Neural cell (in vitro differentiated cells): ENCODE measurements around the gene NRP1.

Source experiments
- TAF1 ChIP-seq: IDR thresholded peaks from 2 replicates; pipeline ENCODE4 v1.6.1; 2012; ENCODE audit warnings: low read depth
- TF ChIP-seq, protein P1 (sequence below): fragments of 450-650 bp; IDR thresholded peaks from 2 replicates; pipeline ENCODE4 v1.5.1; 2014; ENCODE audit warnings: antibody characterized with exemption, mild to moderate bottlenecking, moderate library complexity; ENCODE audit not compliant: poor library complexity, severe bottlenecking

DNA sequence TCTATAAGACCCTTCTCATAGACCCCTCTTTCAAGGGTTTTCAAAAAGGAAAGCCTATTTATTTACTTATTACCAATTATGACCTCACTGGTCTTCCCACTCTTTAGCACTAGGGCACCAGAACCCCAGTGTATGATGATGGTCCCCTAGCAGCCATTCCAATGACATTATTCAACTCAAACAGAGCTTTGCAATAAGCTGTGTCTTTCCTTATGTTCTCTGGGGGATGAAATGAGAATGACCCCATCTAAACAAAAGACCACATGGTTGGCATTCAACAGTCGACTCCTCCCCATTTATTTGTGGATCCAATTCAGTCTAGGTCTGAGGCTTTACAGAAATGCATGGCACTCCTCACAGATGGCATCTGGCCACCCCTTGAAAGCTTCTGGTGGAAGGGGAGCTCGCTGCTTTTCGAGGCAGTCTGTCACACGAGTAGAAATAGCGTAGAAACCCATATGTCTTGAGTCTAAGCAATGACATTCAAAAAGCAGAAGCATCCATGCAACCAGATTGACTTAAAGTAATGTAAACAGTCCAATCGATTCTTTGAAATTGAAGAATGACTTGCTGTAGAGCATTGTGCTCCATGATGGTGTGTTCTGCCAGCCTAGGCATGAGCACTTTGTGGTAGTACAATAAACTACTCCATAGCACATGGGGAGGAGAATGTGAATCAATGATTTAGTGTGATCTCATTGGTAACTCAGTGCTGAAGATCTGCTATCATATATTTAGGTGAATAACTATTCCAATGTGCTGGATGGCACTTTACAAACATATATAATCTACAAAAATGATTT lies 29.8 kb downstream of the NRP1 start:
- TF ChIP-seq, protein P1, sequence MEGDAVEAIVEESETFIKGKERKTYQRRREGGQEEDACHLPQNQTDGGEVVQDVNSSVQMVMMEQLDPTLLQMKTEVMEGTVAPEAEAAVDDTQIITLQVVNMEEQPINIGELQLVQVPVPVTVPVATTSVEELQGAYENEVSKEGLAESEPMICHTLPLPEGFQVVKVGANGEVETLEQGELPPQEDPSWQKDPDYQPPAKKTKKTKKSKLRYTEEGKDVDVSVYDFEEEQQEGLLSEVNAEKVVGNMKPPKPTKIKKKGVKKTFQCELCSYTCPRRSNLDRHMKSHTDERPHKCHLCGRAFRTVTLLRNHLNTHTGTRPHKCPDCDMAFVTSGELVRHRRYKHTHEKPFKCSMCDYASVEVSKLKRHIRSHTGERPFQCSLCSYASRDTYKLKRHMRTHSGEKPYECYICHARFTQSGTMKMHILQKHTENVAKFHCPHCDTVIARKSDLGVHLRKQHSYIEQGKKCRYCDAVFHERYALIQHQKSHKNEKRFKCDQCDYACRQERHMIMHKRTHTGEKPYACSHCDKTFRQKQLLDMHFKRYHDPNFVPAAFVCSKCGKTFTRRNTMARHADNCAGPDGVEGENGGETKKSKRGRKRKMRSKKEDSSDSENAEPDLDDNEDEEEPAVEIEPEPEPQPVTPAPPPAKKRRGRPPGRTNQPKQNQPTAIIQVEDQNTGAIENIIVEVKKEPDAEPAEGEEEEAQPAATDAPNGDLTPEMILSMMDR = no peak
- TF ChIP-seq TAF1 = no peak
